Keratinocyte (primary cell): ENCODE measurements around the gene METAP1D. TPM values are rescaled to one million over a fixed set of nuclear protein-coding genes. Genes with fewer than 3 reads are reported as not detected.

ENCODE experiments used
- DNase-seq: peaks from one replicate; pipeline ENCODE4 v3.0.0-alpha.2; 2011; ENCODE audit warnings: low read depth, missing footprints, low spot score
- FAIRE-seq: peaks from 2 replicates; lab custom pipeline; 2011; peaks lifted over from hg19 to GRCh38; lab: Jason Lieb, UNC
- H2AFZ ChIP-seq: 2 replicates; pipeline ENCODE4 v1.6.0; 2012; ENCODE audit warnings: low read length, control low read depth, inconsistent platforms; ENCODE audit not compliant: control insufficient read depth
- H3K27ac ChIP-seq: 2 replicates; pipeline ENCODE4 v1.5.1; 2011; ENCODE audit warnings: low read length; ENCODE audit not compliant: control insufficient read depth, insufficient read depth
- H3K27me3 ChIP-seq: 3 replicates; pipeline ENCODE4 v1.6.0; 2011; ENCODE audit warnings: low read length; ENCODE audit not compliant: control insufficient read depth, insufficient read depth; ENCODE audit errors: extremely low read depth
- H3K36me3 ChIP-seq, 2 experiments: 2 replicates in 1 of 2; 3 replicates in 1 of 2; pipeline ENCODE4 v1.5.1; 2011; ENCODE audit warnings: low read length in 2 of 2, mild to moderate bottlenecking in 1 of 2; ENCODE audit not compliant: control insufficient read depth in 2 of 2, insufficient read depth in 2 of 2; ENCODE audit errors: extremely low read depth in 1 of 2
- H3K4me1 ChIP-seq: 3 replicates; pipeline ENCODE4 v1.5.1; 2011; ENCODE audit warnings: low read length; ENCODE audit not compliant: control insufficient read depth, insufficient read depth; ENCODE audit errors: extremely low read depth
- H3K4me2 ChIP-seq: 3 replicates; pipeline ENCODE4 v1.6.0; 2011; ENCODE audit warnings: low read depth, low read length; ENCODE audit not compliant: control insufficient read depth, insufficient read depth; ENCODE audit errors: extremely low read depth
- H3K4me3 ChIP-seq, 3 experiments: fragments of 200-600 bp in 1 of 3; sonication (generic) in 1 of 3; 2 replicates in 2 of 3; 3 replicates in 1 of 3; pipeline ENCODE4 v1.5.1; 2011 to 2016; ENCODE audit warnings: low read length in 3 of 3, mild to moderate bottlenecking in 3 of 3, control low read depth in 2 of 3, inconsistent platforms in 1 of 3, low read depth in 1 of 3, mixed read lengths in 1 of 3, mixed run types in 1 of 3, moderate library complexity in 1 of 3; ENCODE audit not compliant: control insufficient read depth in 2 of 3, insufficient read depth in 2 of 3; ENCODE audit errors: extremely low read depth in 1 of 3
- H3K79me2 ChIP-seq: 2 replicates; pipeline ENCODE4 v1.6.0; 2012; ENCODE audit warnings: low read length; ENCODE audit not compliant: control insufficient read depth, insufficient read depth
- H3K9ac ChIP-seq: 3 replicates; pipeline ENCODE4 v1.6.0; 2011; ENCODE audit warnings: low read length; ENCODE audit not compliant: control insufficient read depth, insufficient read depth; ENCODE audit errors: extremely low read depth
- H3K9me1 ChIP-seq: 3 replicates; pipeline ENCODE4 v1.6.0; 2011; ENCODE audit warnings: low read length; ENCODE audit not compliant: control insufficient read depth, insufficient read depth; ENCODE audit errors: extremely low read depth
- H3K9me3 ChIP-seq: 2 replicates; pipeline ENCODE4 v1.5.1; 2012; ENCODE audit warnings: low read depth, low read length; ENCODE audit not compliant: control insufficient read depth
- H4K20me1 ChIP-seq: 3 replicates; pipeline ENCODE4 v1.6.0; 2011; ENCODE audit warnings: low read length; ENCODE audit not compliant: control insufficient read depth, insufficient read depth; ENCODE audit errors: extremely low read depth
- CTCF ChIP-seq, 3 experiments: IDR thresholded peaks in 1 of 3; conservative IDR thresholded peaks in 1 of 3; optimal IDR thresholded peaks in 1 of 3; 2 replicates in 2 of 3; 3 replicates in 1 of 3; pipeline versions ENCODE3 to v1.5.1; 2011; ENCODE audit warnings: low read length in 3 of 3, mild to moderate bottlenecking in 3 of 3, moderate library complexity in 2 of 3, control low read depth in 1 of 3, inconsistent platforms in 1 of 3; ENCODE audit not compliant: insufficient read depth in 2 of 3; ENCODE audit errors: extremely low read depth in 1 of 3
- EZH2 ChIP-seq: IDR thresholded peaks from one replicate; pipeline ENCODE4 v1.6.1; 2012; ENCODE audit warnings: inconsistent platforms, mild to moderate bottlenecking, low read length, moderate library complexity
- dilution Hi-C: fragments of 300-500 bp; cut with MboI; formaldehyde crosslinking; loops from one replicate; pipeline ENCODE4 v1.7.0; 2020; ENCODE audit warnings: low sequenced_read_pairs; ENCODE audit not compliant: extremely low pct_ligation_motif_present
- polyA plus RNA-seq, 5 experiments: library from polyadenylated mRNA; depleted of rRNA in 3 of 5; stranded (reverse) in 3 of 5; stranded (forward) in 1 of 5; unstranded in 1 of 5; fragments of >200 nt; gene quantifications; 1 replicate in 1 of 5; 2 replicates in 3 of 5; 3 replicates in 1 of 5; pipeline versions ENCODE4 v1.2.1 to v1.2.3, GENCODE V29; 2011 to 2012; ENCODE audit warnings: missing spikeins in 2 of 5, low read depth in 1 of 5, low replicate concordance in 1 of 5

Gene METAP1D
- polyA plus RNA-seq, 1 donor (not counting 4 experiments of a cell fraction or from before 2014, with no cell fraction given): 5.1 TPM

- peak; percentile 80 for DNase-seq
- Histone ChIP-seq H4K20me1 (no peaks in the 10 kb centered on the region), H3K79me2 (no peaks in the 10 kb centered on the region), H3K36me3 (no peaks in the 10 kb centered on the region), H3K9ac (peak overlapping the region; percentile 75), H3K4me3 (peak overlapping the region; percentile 44 to 75 (median 69)), H3K9me3 (no peaks in the 10 kb centered on the region), H3K4me1 (peaks cover 34% of the 10 kb centered on the region), H3K27me3 (peaks cover 93% of the 10 kb centered on the region), H3K27ac (peak overlapping the region; percentile 20), H3K4me2 (peak overlapping the region; percentile 87), H3K9me1 (no peaks in the 10 kb centered on the region), H2AFZ (peak overlapping the region; percentile 86)
- no peak for TF ChIP-seq CTCF (optimal IDR thresholded peaks at IDR 0.05 in 1 of 3, IDR thresholded peaks at IDR 0.05 in 1 of 3, conservative IDR thresholded peaks at IDR 0.05 in 1 of 3; ENCODE audit: extremely low read depth in 1 of 3, insufficient read depth in 2 of 3, low read length in 3 of 3)
- TF ChIP-seq EZH2: no peak
- dilution Hi-C loops: no loop called here
- no peak for FAIRE-seq
These were observed 85.1 kb downstream of the METAP1D start for GRCh38 chr2:172084645-172085459.

GRCh38 chr2:172085460-172086159 is 85.9 kb downstream of the METAP1D start, which contains the start of gene DLX1:
DLX1 (plus strand) TSS chr2:172085507; CDS start chr2:172085678, 171 bp downstream.
- Histone ChIP-seq H3K79me2 (no peaks in the 10 kb centered on the region), H3K4me1 (peaks cover 34% of the 10 kb centered on the region), H3K36me3 (no peaks in the 10 kb centered on the region), H3K27ac (peak within 1 kb of the TSS; percentile 48), H3K4me3 (peak within 1 kb of the TSS; percentile 44 to 75 (median 69)), H4K20me1 (no peaks in the 10 kb centered on the region), H3K9me3 (no peaks in the 10 kb centered on the region), H3K27me3 (peaks cover 93% of the 10 kb centered on the region), H3K9me1 (no peaks in the 10 kb centered on the region), H3K4me2 (peak within 1 kb of the TSS; percentile 87), H2AFZ (peak within 1 kb of the TSS; percentile 96), H3K9ac (peak within 1 kb of the TSS; percentile 75)
- no peak for FAIRE-seq
- DNase-seq: no peak
- dilution Hi-C loops: no loop called here
- no peak for TF ChIP-seq CTCF (optimal IDR thresholded peaks at IDR 0.05 in 1 of 3, IDR thresholded peaks at IDR 0.05 in 1 of 3, conservative IDR thresholded peaks at IDR 0.05 in 1 of 3; ENCODE audit: extremely low read depth in 1 of 3, insufficient read depth in 2 of 3, low read length in 3 of 3)
- TF ChIP-seq EZH2: no peak
